Adrenal gland (tissue), 5 donors: ENCODE results near the gene ARHGAP18.

ENCODE experiments used
- POLR2A ChIP-seq, 2 donors: fragments of 450-650 bp; IDR thresholded peaks; one replicate each; pipeline ENCODE4 v1.6.1; 2017; ENCODE audit warnings: antibody characterized with exemption in 2 of 2, mild to moderate bottlenecking in 2 of 2, moderate library complexity in 1 of 2
- TF ChIP-seq, protein P1 (sequence below), 6 experiments: fragments of 450-650 bp in 4 of 6; fragments of 200-600 bp in 2 of 6; sonication (generic) in 1 of 6; IDR thresholded peaks; 1 replicate in 5 of 6; 2 replicates in 1 of 6; pipeline versions ENCODE4 v1.5.1 to v1.8.0; 2016 to 2021; ENCODE audit warnings: antibody characterized with exemption in 6 of 6, mild to moderate bottlenecking in 2 of 6, moderate library complexity in 1 of 6
- donor health status: DM: no; HTN: no; CAD: no.

DNA sequence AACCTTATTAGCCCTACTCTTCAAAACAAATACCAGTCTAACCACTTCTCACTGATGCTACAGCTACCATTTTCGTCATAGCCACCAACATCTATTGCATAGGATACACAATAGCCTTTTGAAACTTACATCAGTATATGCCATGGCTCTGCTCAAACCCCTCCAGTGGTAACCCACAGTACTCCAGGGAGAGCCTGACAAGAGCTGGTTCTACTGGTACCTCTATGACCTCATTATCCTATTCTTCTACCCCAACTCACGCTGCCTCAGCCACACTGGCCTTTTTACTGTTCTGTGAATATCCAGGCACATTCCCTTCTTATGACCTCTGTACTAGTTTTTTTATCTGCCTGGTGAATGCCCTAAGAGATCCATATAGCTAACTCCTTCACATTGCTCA, 157.6 kb downstream of the ARHGAP18 start:
- no peak for TF ChIP-seq POLR2A (IDR thresholded peaks at IDR 0.05)
- TF ChIP-seq, protein P1, sequence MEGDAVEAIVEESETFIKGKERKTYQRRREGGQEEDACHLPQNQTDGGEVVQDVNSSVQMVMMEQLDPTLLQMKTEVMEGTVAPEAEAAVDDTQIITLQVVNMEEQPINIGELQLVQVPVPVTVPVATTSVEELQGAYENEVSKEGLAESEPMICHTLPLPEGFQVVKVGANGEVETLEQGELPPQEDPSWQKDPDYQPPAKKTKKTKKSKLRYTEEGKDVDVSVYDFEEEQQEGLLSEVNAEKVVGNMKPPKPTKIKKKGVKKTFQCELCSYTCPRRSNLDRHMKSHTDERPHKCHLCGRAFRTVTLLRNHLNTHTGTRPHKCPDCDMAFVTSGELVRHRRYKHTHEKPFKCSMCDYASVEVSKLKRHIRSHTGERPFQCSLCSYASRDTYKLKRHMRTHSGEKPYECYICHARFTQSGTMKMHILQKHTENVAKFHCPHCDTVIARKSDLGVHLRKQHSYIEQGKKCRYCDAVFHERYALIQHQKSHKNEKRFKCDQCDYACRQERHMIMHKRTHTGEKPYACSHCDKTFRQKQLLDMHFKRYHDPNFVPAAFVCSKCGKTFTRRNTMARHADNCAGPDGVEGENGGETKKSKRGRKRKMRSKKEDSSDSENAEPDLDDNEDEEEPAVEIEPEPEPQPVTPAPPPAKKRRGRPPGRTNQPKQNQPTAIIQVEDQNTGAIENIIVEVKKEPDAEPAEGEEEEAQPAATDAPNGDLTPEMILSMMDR (IDR thresholded peaks at IDR 0.05): no peak
